ENCODE results near the gene CBLN2. TPM values are rescaled to one million over a fixed set of nuclear protein-coding genes. Genes with fewer than 3 reads are reported as not detected.

Gene CBLN2
- total RNA-seq (ENCODE audit: low replicate concordance) = 1.1 TPM in 1 of 2 replicates, not detected in the other

DNA sequence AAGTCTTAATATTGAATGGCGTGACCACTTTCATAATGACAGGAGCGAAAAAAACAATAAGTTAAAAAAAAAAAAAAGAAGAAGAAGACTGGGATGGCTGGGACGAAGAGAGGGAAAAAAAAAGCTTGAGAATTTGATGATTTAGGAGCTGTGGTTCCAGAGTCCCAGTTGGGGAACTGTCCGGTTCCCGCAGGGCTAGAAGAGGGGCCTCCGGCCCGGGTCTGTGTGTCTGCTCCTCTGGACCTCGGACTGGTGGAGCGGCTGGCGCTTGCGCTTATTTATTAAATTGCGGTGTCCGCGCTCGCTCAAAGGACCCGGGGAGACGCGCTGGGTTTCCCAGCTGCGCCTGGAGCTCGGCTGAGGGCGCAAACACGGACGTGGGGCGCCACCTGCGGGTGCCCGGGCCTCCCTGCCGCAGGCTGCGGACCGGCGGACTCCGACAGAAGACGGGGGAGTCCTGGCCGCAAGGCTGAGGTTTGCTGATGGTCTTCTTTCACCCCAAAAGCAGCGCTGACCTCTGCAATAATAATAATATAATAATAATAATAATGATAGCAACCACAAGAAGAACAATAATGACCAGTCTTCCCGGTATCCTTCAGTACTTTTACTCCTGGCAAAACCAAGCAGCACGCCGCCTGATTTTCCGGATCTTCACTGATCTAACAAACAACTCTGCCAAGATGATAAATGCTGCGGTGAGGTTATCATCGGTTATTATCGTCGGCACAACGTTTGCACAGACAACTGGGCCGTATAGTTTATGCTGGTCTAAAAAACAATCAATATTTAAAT, at the start of gene CBLN2:
CBLN2 (minus strand) TSS at position 251 of the 795 bp plus-strand sequence. CDS start 2,182 bp downstream, outside the sequence.

